Activated T-cell treated with anti-CD3 and anti-CD28 coated beads, Interleukin-2, amount 50 U/mL, for 24 hours (primary cell): Measurements from ENCODE around the gene CDA.
A peak's percentile ranks its signal among the peaks of the same experiment; 100 is the strongest.

Experiments used
- DNase-seq: peaks from one replicate; pipeline ENCODE4 v3.0.0-alpha.2; 2020
- H3K27ac Mint-ChIP-seq: 2 replicates; pipeline ENCODE4 v1.8.0; 2020; ENCODE audit warnings: mild to moderate bottlenecking, mixed read lengths
- H3K27me3 Mint-ChIP-seq: 2 replicates; pipeline ENCODE4 v1.8.0; 2020; ENCODE audit warnings: mixed read lengths
- H3K36me3 Mint-ChIP-seq: 2 replicates; pipeline ENCODE4 v1.8.0; 2020; ENCODE audit warnings: low read depth, mixed read lengths
- H3K4me1 Mint-ChIP-seq: 2 replicates; pipeline ENCODE4 v1.8.0; 2020; ENCODE audit warnings: low read depth, mixed read lengths
- H3K4me3 Mint-ChIP-seq: 2 replicates; pipeline ENCODE4 v1.8.0; 2020; ENCODE audit warnings: mild to moderate bottlenecking, moderate library complexity, mixed read lengths
- H3K9me3 Mint-ChIP-seq: 2 replicates; pipeline ENCODE4 v1.8.0; 2020; ENCODE audit warnings: mixed read lengths

CDA gene

GRCh38 chr1:20574686-20575540 is 14.0 kb upstream of the CDA start:
- Mint-ChIP-seq H3K36me3 (no peaks in the 10 kb centered on the region), H3K27ac (no peak overlapping the region), H3K9me3 (peaks cover 5% of the 10 kb centered on the region), H3K27me3 (peaks cover 39% of the 10 kb centered on the region), H3K4me3 (no peak overlapping the region), H3K4me1 (peaks cover 3% of the 10 kb centered on the region)
- DNase-seq = peak; percentile 73

DNA sequence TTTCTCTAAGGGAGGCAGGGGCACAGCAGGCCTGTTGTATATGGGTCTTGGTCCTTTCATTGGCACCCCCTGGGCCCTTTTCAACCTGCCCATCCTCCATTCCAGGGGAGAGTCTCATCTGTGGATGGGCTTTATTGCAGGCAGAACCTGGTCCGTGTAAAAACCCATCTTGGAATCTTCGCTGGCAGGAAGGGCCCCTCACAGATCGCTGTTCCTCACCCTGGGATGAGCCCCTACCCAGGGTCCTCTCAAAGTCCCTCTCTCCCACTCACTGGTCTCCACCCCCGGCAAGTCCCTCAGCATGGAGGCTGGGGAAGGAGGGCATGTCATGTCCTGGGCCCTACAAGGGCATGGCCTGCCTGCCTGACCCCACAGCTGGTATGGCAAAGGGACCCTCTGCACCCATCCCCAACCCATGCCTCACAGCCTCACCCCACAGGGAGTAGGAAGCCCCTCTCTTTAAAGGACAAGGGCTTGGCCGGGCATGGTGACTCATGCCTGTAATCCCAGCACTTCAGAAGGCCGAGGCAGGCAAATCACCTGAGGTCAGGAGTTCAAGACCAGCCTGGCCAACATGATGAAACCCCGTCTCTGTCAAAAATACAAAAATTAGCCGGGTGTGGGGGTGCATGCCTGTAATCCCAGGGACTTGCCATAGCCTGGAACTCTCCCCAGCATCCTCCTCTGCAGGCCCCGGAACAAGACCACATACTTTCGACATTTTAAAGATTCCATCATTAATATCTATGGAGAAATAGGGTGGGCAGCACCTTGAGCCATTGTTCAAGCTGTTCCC is 13.2 kb upstream of the CDA start:
- no peaks in the 10 kb centered on the region for H3K36me3 Mint-ChIP-seq
- DNase-seq = no peak
- H3K4me1 Mint-ChIP-seq = peaks cover 3% of the 10 kb centered on the region
- H3K27me3 Mint-ChIP-seq = peaks cover 35% of the 10 kb centered on the region
- no peak overlapping the region for H3K27ac Mint-ChIP-seq
- H3K9me3 Mint-ChIP-seq = peaks cover 5% of the 10 kb centered on the region
- H3K4me3 Mint-ChIP-seq = no peak overlapping the region

DNA sequence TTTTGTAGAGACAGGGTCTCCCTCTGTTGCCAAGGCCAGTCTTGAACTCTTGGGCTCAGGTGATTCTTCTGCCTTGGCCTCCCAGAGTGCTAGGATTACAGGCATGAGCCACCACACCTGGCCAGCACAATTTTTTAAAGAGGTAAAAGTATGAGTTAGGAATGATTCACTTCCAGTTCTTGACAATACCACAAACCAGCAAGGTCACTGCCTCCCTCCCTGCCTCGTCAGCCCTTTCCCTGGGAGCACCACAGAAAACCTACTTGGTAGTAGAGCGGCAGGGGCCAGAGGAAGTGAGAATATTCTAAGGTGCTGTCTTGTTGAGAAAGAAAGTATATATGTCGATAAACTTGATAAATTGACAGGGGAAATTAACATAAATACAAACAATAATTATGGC is 10.8 kb upstream of the CDA start:
- H3K9me3 Mint-ChIP-seq = no peaks in the 10 kb centered on the region
- H3K27me3 Mint-ChIP-seq = peaks cover 27% of the 10 kb centered on the region
- no peak overlapping the region for H3K4me3 Mint-ChIP-seq
- H3K36me3 Mint-ChIP-seq = no peaks in the 10 kb centered on the region
- H3K4me1 Mint-ChIP-seq = peaks cover 3% of the 10 kb centered on the region
- no peak for DNase-seq
- no peak overlapping the region for H3K27ac Mint-ChIP-seq

- no peak overlapping the region for H3K4me3 Mint-ChIP-seq
- H3K27me3 Mint-ChIP-seq = peaks cover 21% of the 10 kb centered on the region
- DNase-seq = no peak
- H3K4me1 Mint-ChIP-seq = peaks cover 3% of the 10 kb centered on the region
- no peaks in the 10 kb centered on the region for H3K9me3 Mint-ChIP-seq
- no peak overlapping the region for H3K27ac Mint-ChIP-seq
- no peaks in the 10 kb centered on the region for H3K36me3 Mint-ChIP-seq
Measured at GRCh38 chr1:20578721-20579395, 10.0 kb upstream of the CDA start.

DNA sequence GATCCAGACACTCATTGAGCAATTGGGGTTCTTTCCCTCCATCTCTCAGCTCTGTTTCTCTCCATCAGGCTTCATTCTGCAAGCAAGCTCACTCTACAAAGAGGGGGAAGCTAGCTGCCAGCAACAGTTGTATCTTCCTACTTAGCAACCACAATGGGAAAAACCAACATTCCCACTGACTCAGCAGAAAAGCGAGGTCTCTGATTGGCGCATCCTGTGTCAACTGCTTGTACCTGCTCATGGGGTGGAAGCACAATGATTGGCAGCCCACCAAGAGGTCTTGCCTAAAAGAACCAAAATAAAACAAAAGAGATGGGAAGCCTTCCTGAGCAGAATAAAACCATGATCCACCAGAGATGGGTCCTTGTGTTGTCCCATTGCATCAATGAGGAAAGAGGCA is 4.0 kb upstream of the CDA start:
- Mint-ChIP-seq H3K27me3 (peaks cover 40% of the 10 kb centered on the region), H3K4me3 (no peak overlapping the region), H3K36me3 (no peaks in the 10 kb centered on the region), H3K4me1 (peaks cover 4% of the 10 kb centered on the region), H3K27ac (no peak overlapping the region), H3K9me3 (no peaks in the 10 kb centered on the region)
- no peak for DNase-seq

GRCh38 chr1:20586953-20587660 is 1.8 kb upstream of the CDA start:
- Mint-ChIP-seq H3K27me3 (peaks cover 51% of the 10 kb centered on the region), H3K4me3 (no peak overlapping the region), H3K27ac (no peak overlapping the region)

DNA sequence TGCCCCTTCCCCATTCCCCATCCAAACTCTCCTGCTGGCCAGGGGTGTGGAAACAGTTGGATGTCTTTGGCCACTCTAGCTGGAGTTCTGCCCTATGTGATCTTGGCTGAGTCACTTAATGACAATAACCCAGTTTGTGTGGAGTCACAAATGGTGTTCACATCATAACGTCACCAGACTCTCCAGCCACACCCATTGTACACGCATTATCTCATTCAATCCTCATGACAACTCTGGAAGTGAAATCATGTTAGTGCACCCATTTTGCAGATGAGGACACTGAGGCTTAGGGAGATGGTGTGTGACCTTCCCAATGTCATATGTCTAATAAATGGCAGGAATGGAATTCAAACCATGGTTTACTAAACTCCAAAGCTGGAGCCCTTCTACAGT is 1.2 kb upstream of the CDA start:
- H3K27me3 Mint-ChIP-seq = peaks cover 52% of the 10 kb centered on the region
- DNase-seq = no peak
- H3K4me3 Mint-ChIP-seq = no peak overlapping the region
- no peaks in the 10 kb centered on the region for H3K9me3 Mint-ChIP-seq
- H3K36me3 Mint-ChIP-seq = no peaks in the 10 kb centered on the region
- peaks cover 4% of the 10 kb centered on the region for H3K4me1 Mint-ChIP-seq
- H3K27ac Mint-ChIP-seq = no peak overlapping the region

More at GRCh38 chr1:20586953-20587660, 1.8 kb upstream of the CDA start:
- no peak for DNase-seq
- Mint-ChIP-seq H3K36me3 (no peaks in the 10 kb centered on the region), H3K4me1 (peaks cover 4% of the 10 kb centered on the region), H3K9me3 (no peaks in the 10 kb centered on the region)

- Mint-ChIP-seq H3K36me3 (no peaks in the 10 kb centered on the region), H3K9me3 (no peaks in the 10 kb centered on the region), H3K4me3 (no peak overlapping the region), H3K4me1 (peaks cover 4% of the 10 kb centered on the region), H3K27ac (no peak overlapping the region), H3K27me3 (peaks cover 53% of the 10 kb centered on the region)
- no peak for DNase-seq
Measured at GRCh38 chr1:20589331-20590278, 708 bp downstream of the CDA start.

GRCh38 chr1:20590306-20590777 is 1.4 kb downstream of the CDA start:
- no peak for DNase-seq
- Mint-ChIP-seq H3K27ac (no peak overlapping the region), H3K4me1 (peaks cover 4% of the 10 kb centered on the region), H3K4me3 (no peak overlapping the region), H3K9me3 (no peaks in the 10 kb centered on the region), H3K36me3 (no peaks in the 10 kb centered on the region), H3K27me3 (peaks cover 56% of the 10 kb centered on the region)

GRCh38 chr1:20593756-20594155 is 4.9 kb downstream of the CDA start:
- peaks cover 40% of the 10 kb centered on the region for H3K27me3 Mint-ChIP-seq
- H3K36me3 Mint-ChIP-seq = no peaks in the 10 kb centered on the region
- H3K27ac Mint-ChIP-seq = no peak overlapping the region
- no peak for DNase-seq
- H3K9me3 Mint-ChIP-seq = no peaks in the 10 kb centered on the region
- H3K4me3 Mint-ChIP-seq = no peak overlapping the region
- H3K4me1 Mint-ChIP-seq = peaks cover 4% of the 10 kb centered on the region

DNA sequence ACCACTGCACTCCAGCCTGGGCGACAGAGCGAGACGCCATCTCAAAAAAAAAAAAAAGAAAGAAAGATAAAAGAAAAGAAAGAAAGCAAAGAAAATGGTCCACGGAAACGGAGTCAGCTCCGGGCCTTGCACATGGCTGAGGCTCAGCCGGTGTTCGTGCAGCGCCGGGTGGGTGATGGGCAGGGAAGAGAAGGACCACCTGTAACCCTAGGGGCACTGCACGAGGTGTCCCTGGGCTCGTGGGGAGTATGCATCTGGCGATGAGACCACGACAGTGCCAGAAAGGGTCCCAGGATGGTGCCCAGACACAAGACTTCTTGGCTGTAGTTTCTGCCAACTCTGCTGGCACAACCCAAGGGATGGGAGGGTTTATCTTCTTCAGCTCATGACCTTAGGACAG is 5.8 kb downstream of the CDA start:
- Mint-ChIP-seq H3K4me3 (no peak overlapping the region), H3K27ac (no peak overlapping the region), H3K4me1 (no peaks in the 10 kb centered on the region), H3K9me3 (no peaks in the 10 kb centered on the region), H3K27me3 (peaks cover 30% of the 10 kb centered on the region), H3K36me3 (no peaks in the 10 kb centered on the region)
- DNase-seq = no peak

- Mint-ChIP-seq H3K4me1 (no peaks in the 10 kb centered on the region), H3K27me3 (peaks cover 19% of the 10 kb centered on the region), H3K36me3 (no peaks in the 10 kb centered on the region), H3K27ac (no peak overlapping the region), H3K9me3 (no peaks in the 10 kb centered on the region), H3K4me3 (no peak overlapping the region)
- DNase-seq = no peak
Measured at GRCh38 chr1:20596106-20596505, 7.2 kb downstream of the CDA start.

DNA sequence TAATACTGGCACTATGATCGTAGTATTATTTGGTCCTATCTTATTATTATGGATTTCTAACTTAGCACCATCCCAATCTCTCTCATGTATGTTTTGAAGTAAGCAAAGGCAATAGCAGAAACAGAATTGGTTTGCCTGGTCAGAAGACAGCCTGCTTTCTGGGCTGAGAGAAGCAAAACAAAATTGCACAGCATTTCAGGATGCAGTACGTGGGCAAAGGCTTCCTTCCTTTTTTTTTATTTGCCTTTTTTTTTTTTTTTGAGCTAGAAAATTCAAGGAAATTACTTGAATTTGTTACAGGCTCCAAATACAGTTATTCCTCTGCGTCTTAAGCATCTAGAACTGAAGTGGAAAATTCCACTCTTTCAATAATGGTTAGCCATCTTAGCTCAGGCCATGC is 8.8 kb downstream of the CDA start:
- H3K4me3 Mint-ChIP-seq = no peak overlapping the region
- DNase-seq = no peak
- H3K9me3 Mint-ChIP-seq = no peaks in the 10 kb centered on the region
- H3K27me3 Mint-ChIP-seq = peaks cover 10% of the 10 kb centered on the region
- H3K27ac Mint-ChIP-seq = no peak overlapping the region
- H3K4me1 Mint-ChIP-seq = no peaks in the 10 kb centered on the region
- H3K36me3 Mint-ChIP-seq = no peaks in the 10 kb centered on the region
